ENCODE results near the gene RBM23. TPM values are rescaled to one million over a fixed set of nuclear protein-coding genes. Genes with fewer than 3 reads are reported as not detected.

RBM23 gene
- total and polyA plus RNA-seq, 8 donors, result 64.9 to 133 (median 109) TPM

GRCh38 chr14:22846811-22847307, 72.1 kb downstream of the RBM23 start:
- no peak overlapping the region for H3K4me3 ChIP-seq
- DNase-seq (no peak), ATAC-seq (no peak)
- no peaks in the 10 kb centered on the region for H3K27me3 ChIP-seq
- H3K27ac ChIP-seq, result peak overlapping the region; percentile 62 to 66
- no peaks in the 10 kb centered on the region for H3K9me3 ChIP-seq
- peaks cover 0 to 52% of the 10 kb centered on the region in 2 donors for H3K36me3 ChIP-seq
- intact Hi-C loops (cut with DNase I), result no loop called here
- peaks cover 22 to 61% of the 10 kb centered on the region in 2 donors for H3K4me1 ChIP-seq
- TF ChIP-seq CTCF (IDR thresholded peaks at IDR 0.05), result no peak

GRCh38 chr14:22845821-22846625, 72.9 kb downstream of the RBM23 start:
- Histone ChIP-seq H3K9me3 (no peaks in the 10 kb centered on the region), H3K27ac (peak overlapping the region; percentile 62 to 66), H3K4me1 (peaks cover 16 to 55% of the 10 kb centered on the region in 2 donors), H3K27me3 (no peaks in the 10 kb centered on the region), H3K36me3 (peaks cover 0 to 60% of the 10 kb centered on the region in 2 donors), H3K4me3 (no peak overlapping the region)
- intact Hi-C loops (cut with DNase I), result no loop called here
- DNase-seq (peak in 1 of 4 donors; percentile 74), ATAC-seq (no peak)
- no peak for TF ChIP-seq CTCF (IDR thresholded peaks at IDR 0.05)

- Histone ChIP-seq H3K4me3 (no peak overlapping the region), H3K4me1 (peaks cover 12 to 58% of the 10 kb centered on the region in 2 donors), H3K27me3 (no peaks in the 10 kb centered on the region), H3K9me3 (no peaks in the 10 kb centered on the region), H3K27ac (no peak overlapping the region), H3K36me3 (peaks cover 0 to 63% of the 10 kb centered on the region in 2 donors)
- TF ChIP-seq CTCF (IDR thresholded peaks at IDR 0.05), result no peak
- intact Hi-C loops (cut with DNase I), result no loop called here
- DNase-seq (no peak), ATAC-seq (no peak)
Measured at GRCh38 chr14:22845103-22845394, 73.9 kb downstream of the RBM23 start.

GRCh38 chr14:22844221-22845102, 74.5 kb downstream of the RBM23 start:
- ATAC-seq (no peak), DNase-seq (no peak)
- no peak overlapping the region for H3K4me3 ChIP-seq
- no peak overlapping the region for H3K27ac ChIP-seq
- no peaks in the 10 kb centered on the region for H3K27me3 ChIP-seq
- peaks cover 0 to 63% of the 10 kb centered on the region in 2 donors for H3K36me3 ChIP-seq
- peaks cover 12 to 56% of the 10 kb centered on the region in 2 donors for H3K4me1 ChIP-seq
- no peak for TF ChIP-seq CTCF (IDR thresholded peaks at IDR 0.05)
- intact Hi-C loops (cut with DNase I), result no loop called here
- H3K9me3 ChIP-seq, result no peaks in the 10 kb centered on the region

Other genes starting within 250 kb of the RBM23 start
- 10 to 100 TPM; 92.5 to 95.6 TPM for gene OXA1L, start 152.5 kb downstream of the RBM23 start, total RNA-seq
- 100 to 1,000 TPM; 134 to 153 (median 146) TPM for gene OXA1L, start 152.5 kb downstream of the RBM23 start, polyA plus RNA-seq (ENCODE audit: insufficient read length in 6 of 6)
- gene SLC7A7, start 103.7 kb downstream of the RBM23 start, total RNA-seq, result 10 to 100 TPM; 41.2 to 67.6 TPM
- gene SLC7A7, start 103.7 kb downstream of the RBM23 start, polyA plus RNA-seq (ENCODE audit: insufficient read length in 6 of 6), result 10 to 100 TPM in 3 of 6 donors, 1 to 10 TPM in 3; 9.6 to 11.2 (median 9.9) TPM
- gene MRPL52, start 89.3 kb downstream of the RBM23 start, total RNA-seq, result 10 to 100 TPM; 72.3 to 84.7 TPM
- 10 to 100 TPM; 57.0 to 86.9 (median 68.4) TPM for gene MRPL52, start 89.3 kb downstream of the RBM23 start, polyA plus RNA-seq (ENCODE audit: insufficient read length in 6 of 6)
- 100 to 1,000 TPM; 201 to 225 TPM for gene MMP14, start 82.6 kb downstream of the RBM23 start, total RNA-seq
- 100 to 1,000 TPM; 169 to 211 (median 183) TPM for gene MMP14, start 82.6 kb downstream of the RBM23 start, polyA plus RNA-seq (ENCODE audit: insufficient read length in 6 of 6)
- 100 to 1,000 TPM; 141 to 147 TPM for gene LRP10, start 47.4 kb downstream of the RBM23 start, total RNA-seq
- gene LRP10, start 47.4 kb downstream of the RBM23 start, polyA plus RNA-seq (ENCODE audit: insufficient read length in 6 of 6), result 10 to 100 TPM; 49.3 to 60.4 (median 57.7) TPM
- gene REM2, start 35.9 kb downstream of the RBM23 start, total RNA-seq, result under 1 TPM; 0.29 to 0.73 TPM
- gene REM2, start 35.9 kb downstream of the RBM23 start, polyA plus RNA-seq (ENCODE audit: insufficient read length in 6 of 6), result 1 to 10 TPM in 1 of 6 donors, under 1 TPM in 5; 0.56 to 1.3 (median 0.87) TPM
- gene PRMT5, start 10.2 kb upstream of the RBM23 start, total RNA-seq, result 10 to 100 TPM; 48.7 to 73.3 TPM
- 100 to 1,000 TPM; 105 to 143 (median 135) TPM for gene PRMT5, start 10.2 kb upstream of the RBM23 start, polyA plus RNA-seq (ENCODE audit: insufficient read length in 6 of 6)
- 10 to 100 TPM; 47.6 to 51.4 TPM for gene HAUS4, start 37.9 kb upstream of the RBM23 start, total RNA-seq
- 10 to 100 TPM; 60.1 to 82.6 (median 71.2) TPM for gene HAUS4, start 37.9 kb upstream of the RBM23 start, polyA plus RNA-seq (ENCODE audit: insufficient read length in 6 of 6)
- gene AJUBA, start 63.4 kb upstream of the RBM23 start, total RNA-seq, result 10 to 100 TPM; 37.9 to 39.5 TPM
- gene AJUBA, start 63.4 kb upstream of the RBM23 start, polyA plus RNA-seq (ENCODE audit: insufficient read length in 6 of 6), result 10 to 100 TPM; 38.2 to 51.9 (median 41.9) TPM
- 1 to 10 TPM; 8.3 TPM for gene C14orf93, start 91.0 kb upstream of the RBM23 start, total RNA-seq
- 10 to 100 TPM; 21.2 to 24.0 (median 21.6) TPM for gene C14orf93, start 91.0 kb upstream of the RBM23 start, polyA plus RNA-seq (ENCODE audit: insufficient read length in 6 of 6)
- gene PSMB5, start 115.8 kb upstream of the RBM23 start, total RNA-seq, result 100 to 1,000 TPM; 114 to 140 TPM
- 100 to 1,000 TPM; 174 to 199 (median 181) TPM for gene PSMB5, start 115.8 kb upstream of the RBM23 start, polyA plus RNA-seq (ENCODE audit: insufficient read length in 6 of 6)
- not detected for gene PSMB11, start 123.1 kb upstream of the RBM23 start, total RNA-seq
- not detected for gene PSMB11, start 123.1 kb upstream of the RBM23 start, polyA plus RNA-seq (ENCODE audit: insufficient read length in 6 of 6)
- 1 to 10 TPM; 6.1 to 9.2 TPM for gene CDH24, start 138.4 kb upstream of the RBM23 start, total RNA-seq
- gene CDH24, start 138.4 kb upstream of the RBM23 start, polyA plus RNA-seq (ENCODE audit: insufficient read length in 6 of 6), result 10 to 100 TPM; 11.0 to 14.8 (median 11.8) TPM
- gene ACIN1, start 176.0 kb upstream of the RBM23 start, total RNA-seq, result 100 to 1,000 TPM; 137 to 159 TPM
- 100 to 1,000 TPM; 283 to 380 (median 336) TPM for gene ACIN1, start 176.0 kb upstream of the RBM23 start, polyA plus RNA-seq (ENCODE audit: insufficient read length in 6 of 6)
- 10 to 100 TPM; 52.6 to 67.6 TPM for gene C14orf119, start 176.4 kb upstream of the RBM23 start, total RNA-seq
- 10 to 100 TPM; 57.9 to 65.3 (median 63.5) TPM for gene C14orf119, start 176.4 kb upstream of the RBM23 start, polyA plus RNA-seq (ENCODE audit: insufficient read length in 6 of 6)
- gene CIROP, start 185.8 kb upstream of the RBM23 start, total RNA-seq, result not detected
- gene CIROP, start 185.8 kb upstream of the RBM23 start, polyA plus RNA-seq (ENCODE audit: insufficient read length in 6 of 6), result under 1 TPM in 2 of 6 donors, not detected in 4; 0.06 to 0.08 TPM
- 1 to 10 TPM in 1 of 2 donors, under 1 TPM in 1; 0.26 to 1.0 TPM for gene CEBPE, start 200.1 kb upstream of the RBM23 start, total RNA-seq
- under 1 TPM in 4 of 6 donors, not detected in 2; 0.14 to 0.26 (median 0.18) TPM for gene CEBPE, start 200.1 kb upstream of the RBM23 start, polyA plus RNA-seq (ENCODE audit: insufficient read length in 6 of 6)

Data from left lung (tissue), 10 donors.